Neural cell (in vitro differentiated cells): Measurements from ENCODE around the gene LACRT. TPM values are rescaled to one million over a fixed set of nuclear protein-coding genes. Genes with fewer than 3 reads are reported as not detected.

ENCODE experiments used
- H2AFZ ChIP-seq: fragments of 200-600, 300-800 bp; sonication (generic), shearing (Covaris generic); 2 replicates; pipeline ENCODE4 v1.6.0; 2014; ENCODE audit warnings: low read depth, mild to moderate bottlenecking, antibody characterized with exemption, low read length, moderate library complexity
- H3F3A ChIP-seq: fragments of 200-600 bp; shearing (Covaris generic); 2 replicates; pipeline ENCODE4 v1.6.1; 2016; ENCODE audit warnings: mild to moderate bottlenecking, moderate library complexity, mixed read lengths, antibody characterized with exemption, low read length; ENCODE audit not compliant: insufficient read depth, poor library complexity, severe bottlenecking
- H3K27ac ChIP-seq: fragments of 200-600, 300-800 bp; sonication (generic), shearing (Covaris generic); 2 replicates; pipeline ENCODE4 v1.5.1; 2014; ENCODE audit warnings: mild to moderate bottlenecking, low read length, moderate library complexity
- H3K27me3 ChIP-seq: fragments of 300-800, 200-600 bp; sonication (generic), shearing (Covaris generic); 2 replicates; pipeline ENCODE4 v1.6.0; 2014; ENCODE audit warnings: mild to moderate bottlenecking, low read depth, low read length, moderate library complexity; ENCODE audit not compliant: insufficient read depth
- H3K36me3 ChIP-seq: fragments of 300-800, 200-600 bp; sonication (generic), shearing (Covaris generic); 2 replicates; pipeline ENCODE4 v1.5.1; 2014; ENCODE audit warnings: mild to moderate bottlenecking, antibody characterized with exemption, low read length, moderate library complexity; ENCODE audit not compliant: insufficient read depth
- H3K4me2 ChIP-seq: fragments of 300-800, 200-600 bp; sonication (generic), shearing (Covaris generic); 2 replicates; pipeline ENCODE4 v1.6.0; 2014; ENCODE audit warnings: mild to moderate bottlenecking, low read length
- H3K4me3 ChIP-seq: fragments of 300-800, 200-600 bp; sonication (generic), shearing (Covaris generic); 2 replicates; pipeline ENCODE4 v1.5.1; 2014; ENCODE audit warnings: mild to moderate bottlenecking, low read length, moderate library complexity
- H3K79me2 ChIP-seq: fragments of 200-600 bp; shearing (Covaris generic); replicated peaks from 2 replicates; pipeline ENCODE4 v1.6.0; 2014; ENCODE audit warnings: mild to moderate bottlenecking, low read length, moderate library complexity; ENCODE audit not compliant: insufficient read depth
- H3K9ac ChIP-seq: fragments of 300-800, 200-600 bp; sonication (generic), shearing (Covaris generic); 2 replicates; pipeline ENCODE4 v1.6.1; 2016; ENCODE audit warnings: mild to moderate bottlenecking, low read length, mixed read lengths
- H3K9me2 ChIP-seq: fragments of 200-600 bp; shearing (Covaris generic); 2 replicates; pipeline ENCODE4 v1.6.1; 2016; ENCODE audit warnings: mild to moderate bottlenecking, low read length, mixed read lengths; ENCODE audit not compliant: insufficient read depth
- H3K9me3 ChIP-seq: fragments of 200-600, 300-800 bp; sonication (generic), shearing (Covaris generic); 2 replicates; pipeline ENCODE4 v1.6.1; 2016; ENCODE audit warnings: mild to moderate bottlenecking, mixed run types, low read length, moderate library complexity, mixed read lengths
- H4K20me1 ChIP-seq: fragments of 200-600 bp; shearing (Covaris generic); 2 replicates; pipeline ENCODE4 v1.6.1; 2016; ENCODE audit warnings: mild to moderate bottlenecking, mixed run types; ENCODE audit not compliant: insufficient read depth
- CTCF ChIP-seq: fragments of 450-650 bp; IDR thresholded peaks from 2 replicates; pipeline ENCODE4 v1.5.1; 2014; ENCODE audit warnings: antibody characterized with exemption, mild to moderate bottlenecking, moderate library complexity; ENCODE audit not compliant: poor library complexity, severe bottlenecking
- EP300 ChIP-seq: fragments of 450-650 bp; conservative IDR thresholded peaks from 2 replicates; pipeline ENCODE4 v1.6.1; 2014; ENCODE audit warnings: antibody characterized with exemption, mild to moderate bottlenecking, moderate library complexity; ENCODE audit not compliant: poor library complexity, severe bottlenecking
- EZH2 ChIP-seq: fragments of 200-600, 300-800 bp; shearing (Covaris generic), sonication (generic); IDR thresholded peaks from 2 replicates; pipeline ENCODE4 v1.6.1; 2014; ENCODE audit warnings: antibody characterized with exemption, low read length, borderline replicate concordance, mild to moderate bottlenecking; ENCODE audit not compliant: insufficient read depth, poor library complexity, severe bottlenecking
- MXI1 ChIP-seq: fragments of 450-650 bp; conservative IDR thresholded peaks from 2 replicates; pipeline ENCODE4 v1.6.1; 2014; ENCODE audit warnings: antibody characterized with exemption, mild to moderate bottlenecking; ENCODE audit not compliant: poor library complexity, severe bottlenecking
- POLR2AphosphoS5 ChIP-seq: IDR thresholded peaks from 2 replicates; pipeline ENCODE4 v1.6.1; 2012
- RAD21 ChIP-seq: fragments of 450-650 bp; conservative IDR thresholded peaks from 2 replicates; pipeline ENCODE4 v1.6.1; 2014; ENCODE audit warnings: antibody characterized with exemption, mild to moderate bottlenecking, moderate library complexity
- SMC3 ChIP-seq: fragments of 450-650 bp; conservative IDR thresholded peaks from 2 replicates; pipeline ENCODE4 v1.6.1; 2014; ENCODE audit warnings: antibody characterized with exemption, mild to moderate bottlenecking, moderate library complexity; ENCODE audit not compliant: poor library complexity
- TAF1 ChIP-seq: IDR thresholded peaks from 2 replicates; pipeline ENCODE4 v1.6.1; 2012; ENCODE audit warnings: low read depth
- polyA plus RNA-seq: library from polyadenylated mRNA; depleted of rRNA; stranded (reverse); fragments of >200 nt; gene quantifications from 2 replicates; pipeline ENCODE4 v1.2.3, GENCODE V29; 2014
- TF ChIP-seq, protein P1 (sequence below): IDR thresholded peaks from 2 replicates; pipeline ENCODE4 v1.6.1; 2012; ENCODE audit warnings: borderline replicate concordance

LACRT gene
- polyA plus RNA-seq, 1 donor from 2014 or later, result not detected

GRCh38 chr12:54624315-54625279, 10.1 kb downstream of the LACRT start:
- H4K20me1 ChIP-seq, result no peaks in the 10 kb centered on the region
- H2AFZ ChIP-seq, result no peak overlapping the region
- no peaks in the 10 kb centered on the region for H3F3A ChIP-seq
- no peak overlapping the region for H3K4me3 ChIP-seq
- H3K9me3 ChIP-seq, result peaks cover 10% of the 10 kb centered on the region
- H3K27ac ChIP-seq, result no peak overlapping the region
- H3K27me3 ChIP-seq, result no peaks in the 10 kb centered on the region
- H3K9ac ChIP-seq, result no peak overlapping the region
- H3K9me2 ChIP-seq, result no peaks in the 10 kb centered on the region
- TF ChIP-seq EP300, result no peak
- TF ChIP-seq CTCF, result no peak
- TF ChIP-seq, protein P1, sequence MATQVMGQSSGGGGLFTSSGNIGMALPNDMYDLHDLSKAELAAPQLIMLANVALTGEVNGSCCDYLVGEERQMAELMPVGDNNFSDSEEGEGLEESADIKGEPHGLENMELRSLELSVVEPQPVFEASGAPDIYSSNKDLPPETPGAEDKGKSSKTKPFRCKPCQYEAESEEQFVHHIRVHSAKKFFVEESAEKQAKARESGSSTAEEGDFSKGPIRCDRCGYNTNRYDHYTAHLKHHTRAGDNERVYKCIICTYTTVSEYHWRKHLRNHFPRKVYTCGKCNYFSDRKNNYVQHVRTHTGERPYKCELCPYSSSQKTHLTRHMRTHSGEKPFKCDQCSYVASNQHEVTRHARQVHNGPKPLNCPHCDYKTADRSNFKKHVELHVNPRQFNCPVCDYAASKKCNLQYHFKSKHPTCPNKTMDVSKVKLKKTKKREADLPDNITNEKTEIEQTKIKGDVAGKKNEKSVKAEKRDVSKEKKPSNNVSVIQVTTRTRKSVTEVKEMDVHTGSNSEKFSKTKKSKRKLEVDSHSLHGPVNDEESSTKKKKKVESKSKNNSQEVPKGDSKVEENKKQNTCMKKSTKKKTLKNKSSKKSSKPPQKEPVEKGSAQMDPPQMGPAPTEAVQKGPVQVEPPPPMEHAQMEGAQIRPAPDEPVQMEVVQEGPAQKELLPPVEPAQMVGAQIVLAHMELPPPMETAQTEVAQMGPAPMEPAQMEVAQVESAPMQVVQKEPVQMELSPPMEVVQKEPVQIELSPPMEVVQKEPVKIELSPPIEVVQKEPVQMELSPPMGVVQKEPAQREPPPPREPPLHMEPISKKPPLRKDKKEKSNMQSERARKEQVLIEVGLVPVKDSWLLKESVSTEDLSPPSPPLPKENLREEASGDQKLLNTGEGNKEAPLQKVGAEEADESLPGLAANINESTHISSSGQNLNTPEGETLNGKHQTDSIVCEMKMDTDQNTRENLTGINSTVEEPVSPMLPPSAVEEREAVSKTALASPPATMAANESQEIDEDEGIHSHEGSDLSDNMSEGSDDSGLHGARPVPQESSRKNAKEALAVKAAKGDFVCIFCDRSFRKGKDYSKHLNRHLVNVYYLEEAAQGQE, result no peak
- no peak for TF ChIP-seq POLR2AphosphoS5
- no peak for TF ChIP-seq TAF1
- TF ChIP-seq EZH2, result no peak
- TF ChIP-seq RAD21, result no peak
- TF ChIP-seq MXI1, result no peak
- TF ChIP-seq SMC3, result no peak
- no peaks in the 10 kb centered on the region for H3K36me3 ChIP-seq
- no peaks in the 10 kb centered on the region for H3K79me2 ChIP-seq
- no peak overlapping the region for H3K4me2 ChIP-seq

- H3K27me3 ChIP-seq, result no peaks in the 10 kb centered on the region
- no peaks in the 10 kb centered on the region for H3F3A ChIP-seq
- H3K79me2 ChIP-seq, result no peaks in the 10 kb centered on the region
- no peaks in the 10 kb centered on the region for H4K20me1 ChIP-seq
- H3K9me2 ChIP-seq, result no peaks in the 10 kb centered on the region
- no peak overlapping the region for H3K4me3 ChIP-seq
- no peaks in the 10 kb centered on the region for H3K36me3 ChIP-seq
- H3K9me3 ChIP-seq, result peaks cover 5% of the 10 kb centered on the region
- no peak for TF ChIP-seq EP300
- peak; percentile 21 for TF ChIP-seq CTCF
- no peak overlapping the region for H3K9ac ChIP-seq
- no peak overlapping the region for H3K27ac ChIP-seq
- H3K4me2 ChIP-seq, result no peak overlapping the region
- no peak overlapping the region for H2AFZ ChIP-seq
Measured at GRCh38 chr12:54622463-54623183, 12.1 kb downstream of the LACRT start.
